ENCODE data around the gene PER3.

- TF ChIP-seq YY1 (IDR thresholded peaks at IDR 0.05; ENCODE audit: insufficient read depth, insufficient read length) (no peak), ZNF274 (IDR thresholded peaks at IDR 0.05; ENCODE audit: low read depth, low read length) (no peak)
Observed at GRCh38 chr1:7826363-7826762, 42.3 kb downstream of the PER3 start.
